PC-3 (cell line): ENCODE results near the gene MEI4.

Source experiments
- CTCF ChIP-seq: fragments of 300-600 bp; sonication (generic); conservative IDR thresholded peaks from 2 replicates; pipeline ENCODE4 v1.5.1; 2017; ENCODE audit warnings: antibody characterized with exemption, low read depth, mild to moderate bottlenecking, low read length
- EZH2 ChIP-seq: fragments of 300-600 bp; sonication (generic); IDR thresholded peaks from one replicate; pipeline ENCODE4 v1.6.1; 2017; ENCODE audit warnings: antibody characterized with exemption, mild to moderate bottlenecking, low read length; ENCODE audit not compliant: unreplicated experiment

- TF ChIP-seq CTCF (no peak), EZH2 (no peak)
Observed at GRCh38 chr6:77829736-77830135, 176.9 kb downstream of the MEI4 start.
